HCT116 (cell line): ENCODE measurements around the gene BCL7A. TPM values are rescaled to one million over a fixed set of nuclear protein-coding genes. Genes with fewer than 3 reads are reported as not detected.

ENCODE experiments used
- ATAC-seq: fragments of 200-7000 bp; cut with Tn5 transposase; 2 replicates; pipeline ENCODE4 v1.9.1; 2020; ENCODE audit warnings: mild to moderate bottlenecking, moderate library complexity
- BruUV-seq: library from RNA; stranded (reverse); fragments of 400-500 nt; replicated peaks from 2 replicates; lab custom pipeline; 2021; lab: Mats Ljungman, UMichigan
- CTCF ChIA-PET: fragments of 300-600 bp; sonication (Branson Sonifier 250); formaldehyde crosslinking; loops from one replicate; lab custom pipeline; 2021; ENCODE audit warnings: antibody characterized with exemption; lab: Charles Lee
- POLR2A ChIA-PET: fragments of 300-600, 350-600 bp; sonication (Branson Sonifier 250); formaldehyde crosslinking; loops from one replicate; lab custom pipeline; 2021; ENCODE audit warnings: antibody characterized with exemption; lab: Charles Lee
- RAD21 ChIA-PET, 2 experiments: fragments of 300-600 bp; sonication (Branson Sonifier 250); formaldehyde crosslinking; loops; one replicate each; lab custom pipeline; 2023; ENCODE audit warnings: low total read pairs in 2 of 2; ENCODE audit not compliant: uncharacterized antibody in 2 of 2, unreplicated experiment in 2 of 2, low non-redundant PET in 1 of 2; lab: Charles Lee
- DNase-seq: peaks from one replicate; pipeline ENCODE4 v3.0.0-alpha.2; 2010; ENCODE audit warnings: low read depth, low spot score
- H2AFZ ChIP-seq: fragments of 200-600 bp; shearing (Covaris generic), sonication (generic); 2 replicates; pipeline ENCODE4 v1.6.1; 2017; ENCODE audit warnings: low read depth, mixed run types, mixed read lengths, antibody characterized with exemption, low read length; ENCODE audit not compliant: poor library complexity, severe bottlenecking
- H3K27ac ChIP-seq: 2 replicates; pipeline ENCODE4 v1.5.1; 2012; ENCODE audit warnings: low read depth, low read length
- H3K27me3 ChIP-seq: fragments of 200-600 bp; sonication (generic); 2 replicates; pipeline ENCODE4 v1.6.1; 2016; ENCODE audit warnings: mixed run types, low read length, mixed read lengths; ENCODE audit not compliant: insufficient read depth
- H3K36me3 ChIP-seq, 2 experiments: fragments of 200-500 bp in 1 of 2; fragments of 200-600 bp in 1 of 2; sonication (Bioruptor generic) in 1 of 2; sonication (generic) in 1 of 2; 2 replicates each; pipeline versions ENCODE4 v1.5.1 to v1.6.1; 2014 to 2016; ENCODE audit warnings: low read length in 2 of 2, inconsistent platforms in 1 of 2, mixed read lengths in 1 of 2, mixed run types in 1 of 2; ENCODE audit not compliant: insufficient read depth in 2 of 2, control insufficient read depth in 1 of 2
- H3K4me1 ChIP-seq, 2 experiments: fragments of 200-600 bp in 1 of 2; sonication (generic) in 1 of 2; 2 replicates each; pipeline versions ENCODE4 v1.5.1 to v1.6.1; 2012 to 2017; ENCODE audit warnings: low read length in 2 of 2, inconsistent platforms in 1 of 2, mild to moderate bottlenecking in 1 of 2, mixed read lengths in 1 of 2, mixed run types in 1 of 2, moderate library complexity in 1 of 2; ENCODE audit not compliant: insufficient read depth in 2 of 2, control insufficient read depth in 1 of 2
- H3K4me2 ChIP-seq: fragments of 200-600 bp; sonication (generic); 2 replicates; pipeline ENCODE4 v1.6.1; 2017; ENCODE audit warnings: mixed run types, low read length, mixed read lengths
- H3K4me3 ChIP-seq, 2 experiments: fragments of 200-600 bp in 1 of 2; sonication (generic) in 1 of 2; replicated peaks in 1 of 2; 2 replicates each; pipeline ENCODE4 v1.5.1; 2011 to 2016; ENCODE audit warnings: low read length in 2 of 2, control low read depth in 1 of 2, low read depth in 1 of 2, mild to moderate bottlenecking in 1 of 2, mixed read lengths in 1 of 2, mixed run types in 1 of 2
- H3K79me2 ChIP-seq: fragments of 200-600 bp; sonication (generic); 2 replicates; pipeline ENCODE4 v1.6.1; 2017; ENCODE audit warnings: mild to moderate bottlenecking, mixed run types, low read length, moderate library complexity, mixed read lengths; ENCODE audit not compliant: insufficient read depth
- H3K9ac ChIP-seq: fragments of 200-600 bp; sonication (generic); 2 replicates; pipeline ENCODE4 v1.6.1; 2016; ENCODE audit warnings: low read length, mixed read lengths
- H3K9me2 ChIP-seq: fragments of 200-600 bp; sonication (generic), shearing (Covaris generic); 2 replicates; pipeline ENCODE4 v1.6.1; 2017; ENCODE audit warnings: mixed run types, mild to moderate bottlenecking, moderate library complexity; ENCODE audit not compliant: insufficient read depth
- H3K9me3 ChIP-seq, 2 experiments: fragments of 200-500 bp in 1 of 2; fragments of 200-600 bp in 1 of 2; sonication (Bioruptor generic) in 1 of 2; sonication (generic) in 1 of 2; 2 replicates each; pipeline ENCODE4 v1.6.1; 2014 to 2017; ENCODE audit warnings: low read length in 2 of 2, mixed read lengths in 2 of 2, inconsistent platforms in 1 of 2, low read depth in 1 of 2, mild to moderate bottlenecking in 1 of 2, mixed run types in 1 of 2, moderate library complexity in 1 of 2; ENCODE audit not compliant: control insufficient read depth in 1 of 2, insufficient read depth in 1 of 2
- H4K20me1 ChIP-seq: fragments of 200-600 bp; sonication (generic), shearing (Covaris generic); 2 replicates; pipeline ENCODE4 v1.6.1; 2017; ENCODE audit warnings: mixed run types, mild to moderate bottlenecking, moderate library complexity; ENCODE audit not compliant: insufficient read depth
- CEBPB ChIP-seq: IDR thresholded peaks from 2 replicates; pipeline ENCODE4 v1.6.1; 2012; ENCODE audit warnings: low read depth
- EZH2 ChIP-seq: fragments of 200-600 bp; sonication (generic); IDR thresholded peaks from 2 replicates; pipeline ENCODE4 v1.6.1; 2017; ENCODE audit warnings: antibody characterized with exemption, mixed run types
- JUND ChIP-seq: IDR thresholded peaks from 2 replicates; pipeline ENCODE4 v1.6.1; 2012
- POLR2A ChIP-seq: IDR thresholded peaks from 2 replicates; pipeline ENCODE4 v1.7.0; 2011; ENCODE audit warnings: borderline replicate concordance; ENCODE audit not compliant: insufficient read depth, insufficient read length; ENCODE audit errors: extremely low read depth
- SIN3A ChIP-seq: IDR thresholded peaks from 2 replicates; pipeline ENCODE4 v1.6.1; 2012; ENCODE audit warnings: low read depth
- ZFX ChIP-seq: fragments of 450-650 bp; IDR thresholded peaks from 2 replicates; pipeline ENCODE4 v1.6.1; 2017
- ZNF274 ChIP-seq: fragments of 200-500 bp; sonication (Bioruptor generic); IDR thresholded peaks from 2 replicates; pipeline ENCODE4 v1.6.1; 2014; ENCODE audit warnings: mild to moderate bottlenecking, low read depth, low read length, inconsistent platforms
- intact Hi-C: fragments of 100-400 bp; cut with micrococcal nuclease; formaldehyde crosslinking; loops from 2 replicates; pipeline ENCODE4 v1.10.0; 2022
- total RNA-seq: library from RNA; stranded (reverse); gene quantifications from one replicate; pipeline ENCODE4 v1.2.1, GENCODE V29; 2021; ENCODE audit not compliant: unreplicated experiment
- TF ChIP-seq, protein P1 (sequence below): IDR thresholded peaks from 2 replicates; pipeline ENCODE4 v1.6.1; 2012
- TF ChIP-seq, protein P2 (sequence below): IDR thresholded peaks from 2 replicates; pipeline ENCODE4 v1.6.1; 2011; ENCODE audit warnings: mild to moderate bottlenecking, low read length, moderate library complexity; ENCODE audit not compliant: insufficient replicate concordance; ENCODE audit errors: extremely low read depth

The BCL7A gene
- total RNA-seq, 1 experiment from 2014 or later: 14.2 TPM

DNA sequence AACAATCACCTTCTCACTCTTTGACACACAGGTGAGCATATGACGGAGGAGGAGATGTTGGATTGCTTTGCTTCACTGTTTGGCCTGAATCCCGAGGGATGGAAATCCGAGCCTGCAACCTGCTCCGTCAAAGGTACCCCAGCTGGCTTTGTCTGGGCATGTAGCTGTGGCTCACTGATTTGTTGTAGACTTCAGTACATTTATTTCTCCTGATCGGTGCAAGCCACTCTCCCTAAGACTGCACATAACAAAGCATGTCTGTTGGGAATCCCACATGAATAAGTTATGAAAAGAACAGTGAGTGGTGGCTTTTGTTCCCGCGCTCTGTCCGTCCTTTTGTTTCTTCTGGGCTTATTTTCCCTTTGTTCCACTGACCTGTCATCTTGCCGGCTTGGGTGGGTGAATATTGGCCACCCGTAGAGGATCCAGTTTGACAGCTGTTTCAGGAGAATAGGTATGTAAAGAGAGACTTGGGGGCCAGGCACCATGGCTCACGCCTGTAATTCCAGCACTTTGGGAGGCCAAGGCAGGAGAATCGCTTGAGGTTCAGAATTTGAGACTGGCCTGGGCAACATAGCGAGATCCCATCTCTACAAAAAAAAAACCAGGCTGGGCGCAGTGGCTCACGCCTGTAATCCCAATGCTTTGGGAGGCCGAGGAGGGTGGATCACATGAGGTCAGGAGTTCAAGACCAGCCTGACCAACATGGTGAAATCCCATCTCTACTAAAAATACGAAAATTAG, 20.0 kb upstream of the BCL7A start:
- DNase-seq: no peak
- H4K20me1 ChIP-seq: no peaks in the 10 kb centered on the region
- no peaks in the 10 kb centered on the region for H3K27me3 ChIP-seq
- ChIA-PET RAD21 (no interaction called here), POLR2A (no interaction called here), CTCF (no interaction called here)
- H3K79me2 ChIP-seq: no peaks in the 10 kb centered on the region
- H3K27ac ChIP-seq: no peak overlapping the region
- H3K9me3 ChIP-seq: peaks cover 3 to 8% of the 10 kb centered on the region in 2 experiments; a peak in 2 of 4 replicates
- H3K9ac ChIP-seq: no peak overlapping the region
- H3K9me2 ChIP-seq: no peaks in the 10 kb centered on the region
- no peak for ATAC-seq
- TF ChIP-seq CEBPB (no peak), POLR2A (no peak), ZFX (no peak), JUND (no peak), EZH2 (no peak), ZNF274 (no peak), SIN3A (no peak)
- TF ChIP-seq, protein P1, sequence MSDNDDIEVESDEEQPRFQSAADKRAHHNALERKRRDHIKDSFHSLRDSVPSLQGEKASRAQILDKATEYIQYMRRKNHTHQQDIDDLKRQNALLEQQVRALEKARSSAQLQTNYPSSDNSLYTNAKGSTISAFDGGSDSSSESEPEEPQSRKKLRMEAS: no peak
- TF ChIP-seq, protein P2, sequence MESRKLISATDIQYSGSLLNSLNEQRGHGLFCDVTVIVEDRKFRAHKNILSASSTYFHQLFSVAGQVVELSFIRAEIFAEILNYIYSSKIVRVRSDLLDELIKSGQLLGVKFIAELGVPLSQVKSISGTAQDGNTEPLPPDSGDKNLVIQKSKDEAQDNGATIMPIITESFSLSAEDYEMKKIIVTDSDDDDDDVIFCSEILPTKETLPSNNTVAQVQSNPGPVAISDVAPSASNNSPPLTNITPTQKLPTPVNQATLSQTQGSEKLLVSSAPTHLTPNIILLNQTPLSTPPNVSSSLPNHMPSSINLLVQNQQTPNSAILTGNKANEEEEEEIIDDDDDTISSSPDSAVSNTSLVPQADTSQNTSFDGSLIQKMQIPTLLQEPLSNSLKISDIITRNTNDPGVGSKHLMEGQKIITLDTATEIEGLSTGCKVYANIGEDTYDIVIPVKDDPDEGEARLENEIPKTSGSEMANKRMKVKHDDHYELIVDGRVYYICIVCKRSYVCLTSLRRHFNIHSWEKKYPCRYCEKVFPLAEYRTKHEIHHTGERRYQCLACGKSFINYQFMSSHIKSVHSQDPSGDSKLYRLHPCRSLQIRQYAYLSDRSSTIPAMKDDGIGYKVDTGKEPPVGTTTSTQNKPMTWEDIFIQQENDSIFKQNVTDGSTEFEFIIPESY: no peak
- H3K4me1 ChIP-seq: no peaks in the 10 kb centered on the region; a peak in 1 of 4 replicates
- intact Hi-C loops: no loop called here
- H3K36me3 ChIP-seq: no peaks in the 10 kb centered on the region
- no TSS peak for BruUV-seq
- H3K4me3 ChIP-seq: no peak overlapping the region
- no peak overlapping the region for H2AFZ ChIP-seq
- H3K4me2 ChIP-seq: no peak overlapping the region
